Loucy (cell line): Measurements from ENCODE around the gene PHACTR2.
"Not testable (repeated sequence)": the region's sequence is repeated elsewhere in the genome, so short reads cannot be mapped to it uniquely, and the experiment has no call there.

ENCODE experiments used
- H2AFZ ChIP-seq: fragments of 200-600 bp; sonication (generic); 2 replicates; pipeline ENCODE4 v1.6.0; 2016; ENCODE audit warnings: antibody characterized with exemption, mild to moderate bottlenecking, low read length, moderate library complexity
- H3F3A ChIP-seq: fragments of 200-600 bp; 2 replicates; pipeline ENCODE4 v1.6.0; 2016; ENCODE audit warnings: antibody characterized with exemption, low read depth, mild to moderate bottlenecking
- H3K27me3 ChIP-seq: fragments of 200-600 bp; sonication (generic); 2 replicates; pipeline ENCODE4 v1.6.1; 2014; ENCODE audit warnings: low read length, mild to moderate bottlenecking; ENCODE audit not compliant: insufficient read depth, poor library complexity, severe bottlenecking
- H3K36me3 ChIP-seq: fragments of 200-600 bp; sonication (generic); 2 replicates; pipeline ENCODE4 v1.6.1; 2016; ENCODE audit warnings: low read length; ENCODE audit not compliant: insufficient read depth
- H3K4me1 ChIP-seq: fragments of 200-600 bp; sonication (generic); 2 replicates; pipeline ENCODE4 v1.5.1; 2014; ENCODE audit warnings: low read length, mild to moderate bottlenecking; ENCODE audit not compliant: insufficient read depth, poor library complexity, severe bottlenecking
- H3K4me2 ChIP-seq: fragments of 200-600 bp; sonication (generic); 2 replicates; pipeline ENCODE4 v1.6.0; 2014; ENCODE audit warnings: antibody characterized with exemption, low read length, low read depth, mild to moderate bottlenecking; ENCODE audit not compliant: poor library complexity, severe bottlenecking
- H3K4me3 ChIP-seq: fragments of 200-600 bp; sonication (generic); 2 replicates; pipeline ENCODE4 v1.5.1; 2014; ENCODE audit warnings: low read length, mild to moderate bottlenecking, mixed read lengths; ENCODE audit not compliant: poor library complexity, severe bottlenecking
- H3K79me2 ChIP-seq: fragments of 200-600 bp; sonication (generic); 2 replicates; pipeline ENCODE4 v1.6.1; 2014; ENCODE audit warnings: low read length; ENCODE audit not compliant: insufficient read depth
- H3K9ac ChIP-seq: fragments of 200-600 bp; sonication (generic); 2 replicates; pipeline ENCODE4 v1.6.0; 2014; ENCODE audit warnings: mild to moderate bottlenecking, low read depth, low read length, moderate library complexity; ENCODE audit not compliant: poor library complexity, severe bottlenecking
- H3K9me2 ChIP-seq: fragments of 200-600 bp; sonication (generic); replicated peaks from 2 replicates; pipeline ENCODE4 v1.6.1; 2016; ENCODE audit warnings: low read depth, low read length, mixed read lengths
- H3K9me3 ChIP-seq: fragments of 200-600 bp; sonication (generic); 2 replicates; pipeline ENCODE4 v1.6.1; 2014; ENCODE audit warnings: mild to moderate bottlenecking, antibody characterized with exemption, low read length, low read depth; ENCODE audit not compliant: insufficient read depth
- H4K20me1 ChIP-seq: fragments of 200-600 bp; sonication (generic); 2 replicates; pipeline ENCODE4 v1.6.0; 2014; ENCODE audit warnings: antibody characterized with exemption, low read length, mild to moderate bottlenecking; ENCODE audit not compliant: insufficient read depth, poor library complexity, severe bottlenecking
- EZH2phosphoT487 ChIP-seq: fragments of 200-600 bp; IDR thresholded peaks from 2 replicates; pipeline ENCODE4 v1.6.1; 2018; ENCODE audit warnings: antibody characterized with exemption, mild to moderate bottlenecking, moderate library complexity, borderline replicate concordance
- TF ChIP-seq, protein P1 (sequence below): fragments of 200-600 bp; sonication (generic); conservative IDR thresholded peaks from 2 replicates; pipeline ENCODE4 v1.5.1; 2014; ENCODE audit warnings: mild to moderate bottlenecking, antibody characterized with exemption, low read length

PHACTR2 gene

DNA sequence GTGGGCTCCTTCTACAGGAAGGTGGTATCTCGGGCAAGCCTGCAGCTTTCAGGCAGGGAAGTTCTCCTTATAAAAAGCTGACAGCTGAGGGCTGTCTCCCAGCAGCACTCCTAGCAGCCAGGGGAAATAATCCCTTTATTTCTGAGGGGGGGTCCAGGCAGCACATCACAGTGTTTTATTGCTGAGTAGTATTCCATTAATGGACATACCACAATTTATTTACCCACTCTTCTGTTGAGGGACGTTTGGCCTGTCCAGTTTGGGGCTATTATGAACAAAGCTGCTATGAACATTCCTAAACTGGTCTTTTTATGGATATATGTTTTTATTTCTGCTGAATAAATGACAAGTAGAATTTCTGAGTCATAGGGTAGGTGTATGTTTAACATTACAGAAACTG is 20.0 kb upstream of the PHACTR2 start:
- H3K9me3 ChIP-seq, result peaks cover 22% of the 10 kb centered on the region; the same call in 1 of the 2 replicates
- no peak overlapping the region for H3K9ac ChIP-seq
- no peak overlapping the region for H3K4me2 ChIP-seq
- no peaks in the 10 kb centered on the region for H3K4me1 ChIP-seq
- H3K9me2 ChIP-seq, result no peaks in the 10 kb centered on the region
- TF ChIP-seq EZH2phosphoT487, result no peak
- TF ChIP-seq, protein P1, sequence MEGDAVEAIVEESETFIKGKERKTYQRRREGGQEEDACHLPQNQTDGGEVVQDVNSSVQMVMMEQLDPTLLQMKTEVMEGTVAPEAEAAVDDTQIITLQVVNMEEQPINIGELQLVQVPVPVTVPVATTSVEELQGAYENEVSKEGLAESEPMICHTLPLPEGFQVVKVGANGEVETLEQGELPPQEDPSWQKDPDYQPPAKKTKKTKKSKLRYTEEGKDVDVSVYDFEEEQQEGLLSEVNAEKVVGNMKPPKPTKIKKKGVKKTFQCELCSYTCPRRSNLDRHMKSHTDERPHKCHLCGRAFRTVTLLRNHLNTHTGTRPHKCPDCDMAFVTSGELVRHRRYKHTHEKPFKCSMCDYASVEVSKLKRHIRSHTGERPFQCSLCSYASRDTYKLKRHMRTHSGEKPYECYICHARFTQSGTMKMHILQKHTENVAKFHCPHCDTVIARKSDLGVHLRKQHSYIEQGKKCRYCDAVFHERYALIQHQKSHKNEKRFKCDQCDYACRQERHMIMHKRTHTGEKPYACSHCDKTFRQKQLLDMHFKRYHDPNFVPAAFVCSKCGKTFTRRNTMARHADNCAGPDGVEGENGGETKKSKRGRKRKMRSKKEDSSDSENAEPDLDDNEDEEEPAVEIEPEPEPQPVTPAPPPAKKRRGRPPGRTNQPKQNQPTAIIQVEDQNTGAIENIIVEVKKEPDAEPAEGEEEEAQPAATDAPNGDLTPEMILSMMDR, result no peak
- no peak overlapping the region for H2AFZ ChIP-seq
- H4K20me1 ChIP-seq, result no peaks in the 10 kb centered on the region
- H3F3A ChIP-seq, result no peaks in the 10 kb centered on the region
- no peaks in the 10 kb centered on the region for H3K36me3 ChIP-seq
- H3K27me3 ChIP-seq, result no peaks in the 10 kb centered on the region
- H3K79me2 ChIP-seq, result no peaks in the 10 kb centered on the region
- no peak overlapping the region for H3K4me3 ChIP-seq

DNA sequence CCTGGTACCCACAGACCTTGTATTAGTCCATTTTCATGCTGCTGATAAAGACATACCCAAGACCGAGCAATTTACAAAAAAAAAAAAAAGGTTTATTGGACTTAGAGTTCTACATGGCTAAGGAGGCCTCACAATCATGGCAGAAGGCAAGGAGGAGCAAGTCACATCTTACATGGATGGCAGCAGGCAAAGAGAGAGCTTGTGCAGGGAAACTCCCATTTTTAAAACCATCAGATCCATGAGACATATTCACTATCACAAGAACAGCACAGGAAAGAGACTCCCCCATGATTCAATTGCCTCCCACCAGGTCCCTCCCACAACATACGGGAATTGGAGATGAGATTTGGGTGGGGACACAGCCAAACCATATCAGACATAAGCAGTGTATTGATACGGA is 17.6 kb upstream of the PHACTR2 start:
- H3K27me3 ChIP-seq, H3K9ac ChIP-seq, H3K4me3 ChIP-seq, H3K79me2 ChIP-seq, H4K20me1 ChIP-seq, H3K4me2 ChIP-seq, H3K36me3 ChIP-seq, H3F3A ChIP-seq, H3K9me2 ChIP-seq, H3K4me1 ChIP-seq, H2AFZ ChIP-seq: not testable (repeated sequence)
- H3K9me3 ChIP-seq, result peaks cover 22% of the 10 kb centered on the region; the same call in 1 of the 2 replicates

DNA sequence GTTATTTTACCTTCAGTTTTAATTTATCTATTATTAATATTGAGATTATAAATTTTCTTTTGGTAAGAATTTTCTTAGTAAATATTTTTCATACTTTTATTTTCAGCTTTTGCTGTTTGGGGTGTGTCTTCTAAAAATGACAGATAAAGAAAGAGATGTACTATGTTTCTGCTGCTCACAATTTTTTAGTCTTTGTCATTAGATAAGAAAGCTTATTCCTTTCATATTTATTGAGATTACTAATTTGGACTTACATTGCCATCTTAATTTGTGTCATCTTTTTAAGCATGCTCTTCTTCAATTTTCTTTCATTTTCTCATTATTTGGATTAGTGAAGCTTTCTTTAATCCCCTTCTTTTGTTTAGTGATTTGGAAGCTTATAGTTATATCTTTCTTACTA is 13.6 kb upstream of the PHACTR2 start:
- H3K36me3 ChIP-seq, result no peaks in the 10 kb centered on the region
- no peak overlapping the region for H3K4me3 ChIP-seq
- no peaks in the 10 kb centered on the region for H3K4me1 ChIP-seq
- H3K4me2 ChIP-seq, result no peak overlapping the region
- H2AFZ ChIP-seq, result no peak overlapping the region
- H3K9me2 ChIP-seq, result no peaks in the 10 kb centered on the region
- TF ChIP-seq, protein P1, result no peak
- TF ChIP-seq EZH2phosphoT487, result no peak
- H3F3A ChIP-seq, result no peaks in the 10 kb centered on the region
- H3K9me3 ChIP-seq, result peaks cover 12% of the 10 kb centered on the region; the same call in 1 of the 2 replicates
- H3K9ac ChIP-seq, result no peak overlapping the region
- H4K20me1 ChIP-seq, result no peaks in the 10 kb centered on the region
- no peaks in the 10 kb centered on the region for H3K27me3 ChIP-seq
- no peaks in the 10 kb centered on the region for H3K79me2 ChIP-seq

DNA sequence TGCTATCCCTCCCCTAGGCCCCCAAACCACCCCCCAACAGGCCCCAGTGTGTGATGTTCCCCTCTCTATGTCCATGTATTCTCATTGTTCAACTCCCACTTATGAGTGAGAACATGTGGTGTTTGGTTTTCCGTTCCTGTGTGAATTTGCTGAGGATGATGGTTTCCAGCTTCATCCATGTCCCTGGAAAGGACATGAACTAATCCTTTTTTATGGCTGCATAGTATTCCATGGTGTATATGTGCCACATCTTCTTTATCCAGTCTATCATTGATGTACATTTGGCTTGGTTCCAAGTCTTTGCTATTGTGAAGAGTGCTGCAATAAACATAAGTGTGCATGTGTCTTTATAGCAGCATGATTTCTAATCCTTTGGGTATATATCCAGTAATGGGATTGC is 11.8 kb upstream of the PHACTR2 start:
- H3K4me3 ChIP-seq, H2AFZ ChIP-seq, H3K9ac ChIP-seq, H4K20me1 ChIP-seq, H3K9me2 ChIP-seq, H3K36me3 ChIP-seq, H3K79me2 ChIP-seq, H3K4me2 ChIP-seq, H3K27me3 ChIP-seq, H3K4me1 ChIP-seq, H3K9me3 ChIP-seq, H3F3A ChIP-seq: not testable (repeated sequence)

DNA sequence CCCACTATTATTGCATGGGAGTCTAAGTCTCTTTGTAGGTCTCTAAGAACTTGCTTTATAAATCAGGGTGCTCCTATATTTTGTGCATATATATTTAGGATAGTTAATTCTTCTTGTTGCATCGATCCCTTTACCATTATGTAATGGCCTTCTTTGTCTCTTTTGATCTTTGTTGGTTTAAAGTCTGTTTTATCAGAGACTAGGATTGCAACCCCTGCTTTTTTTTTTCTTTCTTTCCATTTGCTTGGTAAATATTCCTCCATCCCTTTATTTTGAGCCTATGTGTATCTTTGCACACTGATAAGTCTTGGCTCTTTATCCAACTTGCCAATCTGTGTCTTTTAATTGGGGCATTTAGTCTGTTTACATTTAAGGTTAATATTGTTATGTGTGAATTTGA is 8.3 kb upstream of the PHACTR2 start:
- not testable (repeated sequence) for H3K9me2 ChIP-seq, H3K4me2 ChIP-seq, H3K9ac ChIP-seq, H4K20me1 ChIP-seq, H3K36me3 ChIP-seq, H3K27me3 ChIP-seq, H3K79me2 ChIP-seq, H3K9me3 ChIP-seq, H3K4me1 ChIP-seq, H3F3A ChIP-seq, H3K4me3 ChIP-seq, H2AFZ ChIP-seq
